Neural progenitor cell (in vitro differentiated cells): ENCODE results near the gene CENATAC. TPM values are rescaled to one million over a fixed set of nuclear protein-coding genes. Genes with fewer than 3 reads are reported as not detected.
A peak's percentile ranks its signal among the peaks of the same experiment; 100 is the strongest.
"Not testable (repeated sequence)": the region's sequence is repeated elsewhere in the genome, so short reads cannot be mapped to it uniquely, and the experiment has no call there.

Source experiments
- DNase-seq: peaks from one replicate; pipeline ENCODE4 v3.0.0-alpha.2; 2016; ENCODE audit warnings: low spot score
- H2AFZ ChIP-seq: fragments of 200-600 bp; sonication (generic); replicated peaks from 2 replicates; pipeline ENCODE4 v1.6.1; 2016; ENCODE audit warnings: antibody characterized with exemption
- H3F3A ChIP-seq: fragments of 200-600 bp; sonication (generic); 2 replicates; pipeline ENCODE4 v1.6.1; 2016; ENCODE audit warnings: antibody characterized with exemption, low read depth
- H3K27ac ChIP-seq: fragments of 200-600 bp; sonication (generic); 2 replicates; pipeline ENCODE4 v1.5.1; 2016; ENCODE audit warnings: mild to moderate bottlenecking
- H3K27me3 ChIP-seq: fragments of 200-600 bp; sonication (generic); 2 replicates; pipeline ENCODE4 v1.6.1; 2016; ENCODE audit warnings: mild to moderate bottlenecking, moderate library complexity
- H3K36me3 ChIP-seq: fragments of 200-600 bp; sonication (generic); 2 replicates; pipeline ENCODE4 v1.5.1; 2016
- H3K4me1 ChIP-seq: fragments of 200-600 bp; sonication (generic); 2 replicates; pipeline ENCODE4 v1.6.1; 2016; ENCODE audit warnings: mixed run types
- H3K4me2 ChIP-seq: fragments of 200-600 bp; sonication (generic); 2 replicates; pipeline ENCODE4 v1.6.1; 2016
- H3K4me3 ChIP-seq: fragments of 200-600 bp; sonication (generic); 2 replicates; pipeline ENCODE4 v1.5.1; 2016
- H3K79me2 ChIP-seq: fragments of 200-600 bp; sonication (generic); 2 replicates; pipeline ENCODE4 v1.6.1; 2016; ENCODE audit warnings: low read depth
- H3K9ac ChIP-seq: fragments of 200-600 bp; sonication (generic); 2 replicates; pipeline ENCODE4 v1.6.1; 2016
- H3K9me3 ChIP-seq: fragments of 200-600 bp; sonication (generic); 2 replicates; pipeline ENCODE4 v1.5.1; 2016; ENCODE audit warnings: low read depth
- H4K20me1 ChIP-seq: fragments of 200-600 bp; sonication (generic); 2 replicates; pipeline ENCODE4 v1.6.1; 2016; ENCODE audit warnings: low read depth
- H3K27ac Mint-ChIP-seq: 3 replicates; pipeline ENCODE4 v1.8.0; 2021; ENCODE audit warnings: mixed read lengths
- H3K27me3 Mint-ChIP-seq: 2 replicates; pipeline ENCODE4 v1.8.0; 2022; ENCODE audit warnings: low read depth, mild to moderate bottlenecking, inconsistent platforms, moderate library complexity, mixed read lengths; ENCODE audit not compliant: insufficient read depth
- H3K36me3 Mint-ChIP-seq: 3 replicates; pipeline ENCODE4 v1.8.0; 2021; ENCODE audit warnings: mixed read lengths
- H3K4me1 Mint-ChIP-seq: 3 replicates; pipeline ENCODE4 v1.8.0; 2021; ENCODE audit warnings: mixed read lengths
- H3K4me3 Mint-ChIP-seq: 3 replicates; pipeline ENCODE4 v1.8.0; 2021; ENCODE audit warnings: mild to moderate bottlenecking, moderate library complexity, mixed read lengths
- H3K9me3 Mint-ChIP-seq: 3 replicates; pipeline ENCODE4 v1.8.0; 2020; ENCODE audit warnings: mixed read lengths
- EZH2 ChIP-seq: fragments of 200-600 bp; sonication (generic); IDR thresholded peaks from 2 replicates; pipeline ENCODE4 v1.6.1; 2017; ENCODE audit warnings: antibody characterized with exemption, mild to moderate bottlenecking, moderate library complexity
- EZH2phosphoT487 ChIP-seq: fragments of 200-600 bp; sonication (generic); IDR thresholded peaks from 2 replicates; pipeline ENCODE4 v1.6.1; 2017; ENCODE audit warnings: antibody characterized with exemption
- total RNA-seq: library from RNA; depleted of rRNA; stranded (reverse); fragments of >200 nt; gene quantifications from 2 replicates; pipeline ENCODE4 v1.2.3, GENCODE V29; 2015; ENCODE audit warnings: low replicate concordance
- TF ChIP-seq, protein P1 (sequence below): fragments of 200-600 bp; sonication (generic); IDR thresholded peaks from 2 replicates; pipeline ENCODE4 v1.5.1; 2017; ENCODE audit warnings: antibody characterized with exemption, mild to moderate bottlenecking

CENATAC gene
- total RNA-seq, 1 donor from 2014 or later, result 46.4 TPM

DNA sequence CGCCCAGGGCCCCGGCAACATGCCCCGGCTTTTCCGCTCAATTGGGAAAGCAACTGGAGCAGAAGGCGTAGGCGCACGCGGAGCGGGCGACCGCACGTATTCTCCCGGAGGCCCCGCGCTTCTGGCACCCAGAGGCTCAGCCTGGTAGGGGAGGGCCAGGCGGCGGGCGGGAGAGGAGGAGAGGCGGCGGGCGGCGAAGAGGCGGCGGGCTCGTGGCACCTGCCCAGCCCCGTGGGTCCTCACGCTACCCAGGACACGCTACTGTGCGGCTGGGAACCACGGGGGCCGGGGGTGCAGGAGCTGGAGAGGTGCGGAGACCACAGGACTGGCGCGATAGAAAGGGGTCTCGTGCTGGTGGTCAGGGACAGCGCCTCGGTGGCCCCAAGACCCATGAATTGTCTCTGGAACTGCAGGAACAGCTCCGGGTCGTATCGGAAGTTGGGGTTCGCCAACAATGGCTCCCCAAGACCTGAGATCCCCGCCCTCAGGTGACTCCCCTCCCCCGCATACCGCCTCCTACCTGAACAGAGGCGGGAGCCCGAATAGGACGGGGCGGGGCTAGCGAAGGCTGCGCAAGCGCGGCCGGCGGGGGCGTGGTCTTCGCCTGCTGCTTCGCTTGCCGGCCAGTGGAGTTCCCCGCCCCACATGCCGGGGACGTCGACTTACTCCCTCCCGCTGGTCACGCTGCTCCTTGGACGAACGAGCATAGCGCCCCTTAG, 32.5 kb downstream of the CENATAC start, which contains the start of gene SLC37A4:
Gene SLC37A4 (minus strand): TSS at position 549 of the 719 bp plus-strand sequence.
- Mint-ChIP-seq H3K27ac (peak within 1 kb of the TSS; percentile 82), H3K4me3 (peak within 1 kb of the TSS; percentile 84), H3K4me1 (peaks cover 17% of the 10 kb centered on the region), H3K27me3 (no peaks in the 10 kb centered on the region), H3K9me3 (no peaks in the 10 kb centered on the region), H3K36me3 (peaks cover 9% of the 10 kb centered on the region)
- no peak within 1 kb of the TSS for H3K27ac ChIP-seq
- H4K20me1 ChIP-seq, result peaks cover 22% of the 10 kb centered on the region
- TF ChIP-seq EZH2, result no peak
- no peak for TF ChIP-seq EZH2phosphoT487
- TF ChIP-seq, protein P1, sequence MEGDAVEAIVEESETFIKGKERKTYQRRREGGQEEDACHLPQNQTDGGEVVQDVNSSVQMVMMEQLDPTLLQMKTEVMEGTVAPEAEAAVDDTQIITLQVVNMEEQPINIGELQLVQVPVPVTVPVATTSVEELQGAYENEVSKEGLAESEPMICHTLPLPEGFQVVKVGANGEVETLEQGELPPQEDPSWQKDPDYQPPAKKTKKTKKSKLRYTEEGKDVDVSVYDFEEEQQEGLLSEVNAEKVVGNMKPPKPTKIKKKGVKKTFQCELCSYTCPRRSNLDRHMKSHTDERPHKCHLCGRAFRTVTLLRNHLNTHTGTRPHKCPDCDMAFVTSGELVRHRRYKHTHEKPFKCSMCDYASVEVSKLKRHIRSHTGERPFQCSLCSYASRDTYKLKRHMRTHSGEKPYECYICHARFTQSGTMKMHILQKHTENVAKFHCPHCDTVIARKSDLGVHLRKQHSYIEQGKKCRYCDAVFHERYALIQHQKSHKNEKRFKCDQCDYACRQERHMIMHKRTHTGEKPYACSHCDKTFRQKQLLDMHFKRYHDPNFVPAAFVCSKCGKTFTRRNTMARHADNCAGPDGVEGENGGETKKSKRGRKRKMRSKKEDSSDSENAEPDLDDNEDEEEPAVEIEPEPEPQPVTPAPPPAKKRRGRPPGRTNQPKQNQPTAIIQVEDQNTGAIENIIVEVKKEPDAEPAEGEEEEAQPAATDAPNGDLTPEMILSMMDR, result no peak
- H3K4me2 ChIP-seq, result peak within 1 kb of the TSS; percentile 86
- peak within 1 kb of the TSS; percentile 79 for H2AFZ ChIP-seq
- peaks cover 28% of the 10 kb centered on the region for H3K79me2 ChIP-seq
- H3K4me1 ChIP-seq, result peaks cover 10% of the 10 kb centered on the region
- H3K9ac ChIP-seq, result peak within 1 kb of the TSS; percentile 2
- no peaks in the 10 kb centered on the region for H3K27me3 ChIP-seq
- no peaks in the 10 kb centered on the region for H3K9me3 ChIP-seq
- peak within 1 kb of the TSS; percentile 71 for H3K4me3 ChIP-seq
- H3F3A ChIP-seq, result peaks cover 13% of the 10 kb centered on the region
- peak; percentile 99 for DNase-seq
- H3K36me3 ChIP-seq, result no peaks in the 10 kb centered on the region

DNA sequence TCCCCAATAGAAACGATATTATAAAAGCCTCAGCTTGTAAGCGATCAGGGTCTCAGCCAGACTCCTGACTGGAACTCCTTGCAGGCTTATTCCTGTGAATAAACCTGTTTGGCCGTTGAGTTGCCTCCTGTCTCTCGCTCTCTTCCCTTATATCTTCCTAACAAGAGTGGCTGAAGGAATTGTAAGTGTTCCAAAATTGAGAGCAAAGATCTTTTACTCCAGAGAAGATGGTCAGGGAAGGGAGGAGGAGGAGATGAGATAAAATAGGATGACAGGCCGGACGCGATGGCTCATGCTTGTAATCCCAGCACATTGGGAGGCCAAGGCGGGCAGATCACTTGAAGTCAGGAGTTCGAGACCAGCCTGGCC, 34.0 kb downstream of the CENATAC start:
- H3K36me3 Mint-ChIP-seq, result peaks cover 8% of the 10 kb centered on the region
- no peak overlapping the region for H3K9ac ChIP-seq
- H3K4me1 ChIP-seq, result peaks cover 10% of the 10 kb centered on the region
- H3K27me3 ChIP-seq, result no peaks in the 10 kb centered on the region
- DNase-seq, result no peak
- no peak overlapping the region for H3K27ac Mint-ChIP-seq
- TF ChIP-seq, protein P1, result no peak
- no peak for TF ChIP-seq EZH2phosphoT487
- TF ChIP-seq EZH2, result no peak
- peaks cover 22% of the 10 kb centered on the region for H4K20me1 ChIP-seq
- H3K9me3 Mint-ChIP-seq, result no peaks in the 10 kb centered on the region
- H3K4me2 ChIP-seq, result no peak overlapping the region
- H3K9me3 ChIP-seq, result no peaks in the 10 kb centered on the region
- H3K27me3 Mint-ChIP-seq, result no peaks in the 10 kb centered on the region
- peaks cover 13% of the 10 kb centered on the region for H3F3A ChIP-seq
- peak overlapping the region; percentile 11 for H3K4me3 Mint-ChIP-seq
- no peak overlapping the region for H2AFZ ChIP-seq
- no peaks in the 10 kb centered on the region for H3K36me3 ChIP-seq
- H3K4me1 Mint-ChIP-seq, result peaks cover 17% of the 10 kb centered on the region
- H3K4me3 ChIP-seq, result no peak overlapping the region
- no peak overlapping the region for H3K27ac ChIP-seq
- H3K79me2 ChIP-seq, result peaks cover 28% of the 10 kb centered on the region

DNA sequence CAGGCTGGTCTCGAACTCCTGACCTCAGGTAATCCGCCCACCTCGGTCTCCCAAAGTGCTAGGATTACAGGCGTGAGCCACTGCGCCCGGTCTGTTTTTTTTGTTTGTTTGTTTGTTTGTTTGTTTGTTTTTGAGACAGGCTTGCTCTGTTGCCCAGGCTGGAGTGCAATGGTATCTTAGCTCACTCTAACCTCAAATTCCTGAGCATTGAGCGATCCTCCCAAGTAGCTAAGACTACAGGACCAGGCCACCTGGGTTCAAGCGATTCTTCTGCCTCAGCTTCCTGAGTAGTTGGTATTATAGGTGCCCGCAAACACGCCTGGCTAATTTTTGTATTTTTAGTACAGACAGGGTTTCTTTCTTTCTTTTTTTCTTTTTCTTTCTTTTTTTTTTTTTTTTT, 35.5 kb downstream of the CENATAC start:
- H3K27ac ChIP-seq, H3K27ac Mint-ChIP-seq, H3K27me3 Mint-ChIP-seq, H3K4me3 ChIP-seq, H3K27me3 ChIP-seq, H3K4me3 Mint-ChIP-seq, H2AFZ ChIP-seq, H3K36me3 ChIP-seq, H3K9me3 Mint-ChIP-seq, H3K9me3 ChIP-seq, H3K4me2 ChIP-seq, DNase-seq, H3K9ac ChIP-seq, H3K36me3 Mint-ChIP-seq: not testable (repeated sequence)
- H3K4me1 Mint-ChIP-seq, result peaks cover 13% of the 10 kb centered on the region
- peaks cover 17% of the 10 kb centered on the region for H3K79me2 ChIP-seq
- peaks cover 10% of the 10 kb centered on the region for H3K4me1 ChIP-seq
- H4K20me1 ChIP-seq, result peaks cover 15% of the 10 kb centered on the region
- H3F3A ChIP-seq, result peaks cover 13% of the 10 kb centered on the region

DNA sequence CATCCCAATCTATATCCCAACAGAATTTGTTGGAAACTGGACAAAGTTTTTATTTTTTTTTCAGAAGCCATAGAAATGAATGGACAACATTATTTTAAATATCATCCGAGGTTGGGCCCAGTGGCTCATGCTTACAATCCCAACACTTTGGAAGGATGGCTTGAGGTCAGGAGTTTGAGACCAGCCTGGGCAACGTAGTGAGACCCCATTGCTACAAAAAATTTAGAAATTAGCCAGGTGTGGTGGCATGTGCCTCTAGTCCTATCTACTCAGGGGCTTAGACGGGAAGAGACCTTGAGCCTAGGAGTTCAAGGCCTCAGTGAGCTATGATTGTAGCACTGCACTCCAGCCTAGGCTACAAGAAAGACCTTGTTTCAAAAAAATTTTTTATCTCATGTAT, 36.9 kb downstream of the CENATAC start:
- peaks cover 8% of the 10 kb centered on the region for H3K4me1 ChIP-seq
- H3K27ac Mint-ChIP-seq, result no peak overlapping the region
- no peak overlapping the region for H2AFZ ChIP-seq
- peaks cover 3% of the 10 kb centered on the region for H3K79me2 ChIP-seq
- H3K4me2 ChIP-seq, result no peak overlapping the region
- H3F3A ChIP-seq, result peaks cover 15% of the 10 kb centered on the region
- H3K36me3 ChIP-seq, result no peaks in the 10 kb centered on the region
- no peak overlapping the region for H3K27ac ChIP-seq
- DNase-seq, result no peak
- H3K9ac ChIP-seq, result no peak overlapping the region
- no peaks in the 10 kb centered on the region for H3K9me3 Mint-ChIP-seq
- H3K36me3 Mint-ChIP-seq, result no peaks in the 10 kb centered on the region
- peaks cover 12% of the 10 kb centered on the region for H3K4me1 Mint-ChIP-seq
- H3K27me3 Mint-ChIP-seq, result no peaks in the 10 kb centered on the region
- no peaks in the 10 kb centered on the region for H3K27me3 ChIP-seq
- H3K9me3 ChIP-seq, result no peaks in the 10 kb centered on the region
- H4K20me1 ChIP-seq, result peaks cover 3% of the 10 kb centered on the region
- no peak overlapping the region for H3K4me3 ChIP-seq
- TF ChIP-seq EZH2, result no peak
- TF ChIP-seq, protein P1, result no peak
- no peak for TF ChIP-seq EZH2phosphoT487
- no peak overlapping the region for H3K4me3 Mint-ChIP-seq
